Psoas muscle (tissue), 8 donors: ENCODE measurements around the gene CDK6. TPM values are rescaled to one million over a fixed set of nuclear protein-coding genes. Genes with fewer than 3 reads are reported as not detected.

Source experiments
- ATAC-seq, 4 donors: fragments of 200-7000 bp; cut with Tn5 transposase; one replicate each; pipeline ENCODE4 v1.9.1; 2020; ENCODE audit warnings: moderate library complexity in 3 of 4, mild to moderate bottlenecking in 2 of 4
- DNase-seq, 2 donors: peaks; one replicate each; pipeline ENCODE4 v3.0.0-alpha.2; 2020
- H3K27ac ChIP-seq: fragments of 200-600 bp; one replicate; pipeline ENCODE4 v1.8.0; 2022
- H3K27me3 ChIP-seq, 3 donors: fragments of 200-600 bp in 1 of 3; one replicate each; pipeline versions ENCODE4 v1.6.1 to v1.8.0; 2013 to 2022; ENCODE audit warnings: low read length in 2 of 3, mild to moderate bottlenecking in 2 of 3, moderate library complexity in 1 of 3; ENCODE audit not compliant: insufficient read depth in 3 of 3
- H3K36me3 ChIP-seq, 2 donors: fragments of 200-600 bp in 1 of 2; one replicate each; pipeline versions ENCODE4 v1.6.1 to v1.8.0; 2013 to 2022; ENCODE audit warnings: low read depth in 1 of 2, mild to moderate bottlenecking in 1 of 2, moderate library complexity in 1 of 2; ENCODE audit not compliant: insufficient read depth in 1 of 2
- H3K4me1 ChIP-seq: fragments of 200-600 bp; one replicate; pipeline ENCODE4 v1.8.0; 2022
- H3K4me3 ChIP-seq: fragments of 200-600 bp; one replicate; pipeline ENCODE4 v1.8.0; 2022; ENCODE audit warnings: mild to moderate bottlenecking
- H3K9me3 ChIP-seq: fragments of 200-600 bp; one replicate; pipeline ENCODE4 v1.8.0; 2022
- WGBS, 3 donors: extraction: QIAGEN DNeasy Blood & Tissue Kit; methylation state at CpG; one replicate each; pipeline versions ENCODE4 v1.1.6 to v1.1.7; 2013; 5-methylcytosine and 5-hydroxymethylcytosine counted together
- intact Hi-C, 2 donors: fragments of 100-400 bp; cut with DNase I; formaldehyde crosslinking; loops; one replicate each; pipeline versions ENCODE4 v1.11.0 to v1.14.2; 2022
- polyA plus RNA-seq, 3 donors: library from polyadenylated mRNA; stranded (reverse); fragments of 200-250 nt; gene quantifications; one replicate each; pipeline ENCODE4 v1.2.3, GENCODE V29; 2013
- total RNA-seq, 4 donors: library from RNA; stranded (reverse); fragmentation: NEBNext Ultra II Directional in 2 of 4; extraction: Animal tissue kit (Norgen Biotek cat#: 25700) in 2 of 4; gene quantifications; one replicate each; pipeline versions ENCODE4 v1.2.1 to v1.2.4, GENCODE V29; 2021 to 2023
- TF ChIP-seq, protein P1 (sequence below): fragments of 200-600 bp; IDR thresholded peaks from one replicate; pipeline ENCODE4 v1.8.0; 2022; ENCODE audit warnings: antibody characterized with exemption
- donor health status: healthy with polysubstance abuse.
- donor health status: DM: no; HTN: no; CAD: no; lungs with moderate emphysema.
- donor health status: Bipolar disorder and iron deficiency.
- donor health status: healthy.
- donor health status: DM: yes; HTN: yes; CAD: no.
- donor health status: DM: no; HTN: no; CAD: no.
- donor health status: DM: no; HTN: no; CAD: no.
- donor health status: DM: yes; HTN: yes; CAD: no.

The CDK6 gene
- total and polyA plus RNA-seq, 7 donors, result 0.39 to 8.0 (median 3.2) TPM

DNA sequence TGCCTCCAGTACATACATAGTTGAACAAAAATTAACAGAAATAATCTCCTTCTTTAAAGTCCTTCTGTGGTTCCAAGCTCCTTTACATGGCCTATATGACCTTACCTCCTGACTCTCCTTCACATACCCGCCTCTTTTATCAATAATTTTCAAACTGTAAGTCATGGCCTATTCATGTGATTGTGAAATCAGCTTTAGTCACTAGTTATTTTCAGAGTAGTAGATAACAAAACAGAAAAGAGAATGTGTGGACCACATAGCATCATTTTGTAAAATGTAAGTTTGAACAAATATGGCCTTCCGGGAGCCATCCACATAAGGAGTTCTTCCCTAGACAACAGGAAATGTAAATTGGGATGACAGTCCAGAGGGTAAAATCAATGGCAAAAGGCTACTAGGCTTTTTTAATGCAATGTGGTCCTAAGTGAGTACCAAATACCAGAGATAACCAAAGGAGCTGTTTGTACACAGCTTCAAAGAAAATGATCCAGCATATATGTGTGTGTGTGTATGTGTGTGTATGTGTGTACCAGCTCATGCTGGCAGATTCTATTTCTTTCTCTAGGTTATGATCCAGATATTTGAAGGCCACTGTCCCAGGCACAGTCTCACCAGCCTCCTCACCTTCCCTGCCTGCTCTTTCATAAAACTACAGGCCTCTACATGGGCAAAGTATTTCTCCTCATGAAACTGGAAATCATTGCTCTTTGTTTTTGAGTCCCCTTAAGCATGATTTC, 233.9 kb downstream of the CDK6 start:
- Histone ChIP-seq H3K4me1 (no peaks in the 10 kb centered on the region), H3K9me3 (no peaks in the 10 kb centered on the region), H3K36me3 (no peaks in the 10 kb centered on the region), H3K27me3 (no peaks in the 10 kb centered on the region), H3K4me3 (no peak overlapping the region), H3K27ac (no peak overlapping the region)
- no peak for ATAC-seq
- DNase-seq, result no peak
- WGBS, 3 donors, result 93 to 95% (median 95%) methylated on average over 2 of the region's 2 CpGs
- intact Hi-C loops, result no loop called here
- TF ChIP-seq, protein P1, sequence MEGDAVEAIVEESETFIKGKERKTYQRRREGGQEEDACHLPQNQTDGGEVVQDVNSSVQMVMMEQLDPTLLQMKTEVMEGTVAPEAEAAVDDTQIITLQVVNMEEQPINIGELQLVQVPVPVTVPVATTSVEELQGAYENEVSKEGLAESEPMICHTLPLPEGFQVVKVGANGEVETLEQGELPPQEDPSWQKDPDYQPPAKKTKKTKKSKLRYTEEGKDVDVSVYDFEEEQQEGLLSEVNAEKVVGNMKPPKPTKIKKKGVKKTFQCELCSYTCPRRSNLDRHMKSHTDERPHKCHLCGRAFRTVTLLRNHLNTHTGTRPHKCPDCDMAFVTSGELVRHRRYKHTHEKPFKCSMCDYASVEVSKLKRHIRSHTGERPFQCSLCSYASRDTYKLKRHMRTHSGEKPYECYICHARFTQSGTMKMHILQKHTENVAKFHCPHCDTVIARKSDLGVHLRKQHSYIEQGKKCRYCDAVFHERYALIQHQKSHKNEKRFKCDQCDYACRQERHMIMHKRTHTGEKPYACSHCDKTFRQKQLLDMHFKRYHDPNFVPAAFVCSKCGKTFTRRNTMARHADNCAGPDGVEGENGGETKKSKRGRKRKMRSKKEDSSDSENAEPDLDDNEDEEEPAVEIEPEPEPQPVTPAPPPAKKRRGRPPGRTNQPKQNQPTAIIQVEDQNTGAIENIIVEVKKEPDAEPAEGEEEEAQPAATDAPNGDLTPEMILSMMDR, result no peak

DNA sequence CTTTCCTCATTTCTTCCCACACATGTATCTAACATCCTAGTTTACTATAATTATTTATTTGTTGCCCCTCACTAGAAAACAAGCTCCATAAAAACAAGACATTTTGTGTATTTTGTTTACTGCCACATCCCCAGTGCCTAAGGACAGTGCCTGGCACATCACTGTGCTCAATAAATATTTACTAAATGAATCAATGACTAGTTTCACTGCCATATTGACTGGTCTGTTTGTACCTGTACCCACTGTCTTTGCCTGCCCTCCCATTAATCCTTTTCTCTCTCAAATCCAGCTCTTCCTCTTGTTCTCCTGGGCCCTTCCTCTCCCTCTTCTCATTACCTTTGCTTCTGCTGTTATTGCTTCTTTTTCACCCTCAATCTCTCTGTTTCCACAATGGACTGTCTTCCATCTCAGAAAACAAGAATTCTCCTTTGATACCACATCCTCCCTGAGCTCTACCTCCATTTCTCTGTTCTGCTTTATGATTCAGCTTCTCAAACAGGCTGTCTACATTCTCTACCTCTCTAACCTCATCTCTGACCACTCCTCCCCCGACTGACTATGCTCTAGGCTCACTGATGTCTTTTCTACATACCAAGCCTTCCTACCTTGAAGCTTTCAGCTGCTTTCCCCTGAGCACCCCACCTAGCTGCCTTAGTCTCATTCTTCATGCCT, 237.9 kb downstream of the CDK6 start:
- no peak for DNase-seq
- intact Hi-C loops, result no loop called here
- no peaks in the 10 kb centered on the region for H3K36me3 ChIP-seq
- H3K4me3 ChIP-seq, result no peak overlapping the region
- H3K9me3 ChIP-seq, result no peaks in the 10 kb centered on the region
- no peak overlapping the region for H3K27ac ChIP-seq
- H3K27me3 ChIP-seq, result no peaks in the 10 kb centered on the region
- TF ChIP-seq, protein P1, result no peak
- H3K4me1 ChIP-seq, result no peaks in the 10 kb centered on the region
- WGBS, 3 donors, result 60 to 83% (median 69%) methylated on average over 1 of the region's 1 CpG
- no peak for ATAC-seq

DNA sequence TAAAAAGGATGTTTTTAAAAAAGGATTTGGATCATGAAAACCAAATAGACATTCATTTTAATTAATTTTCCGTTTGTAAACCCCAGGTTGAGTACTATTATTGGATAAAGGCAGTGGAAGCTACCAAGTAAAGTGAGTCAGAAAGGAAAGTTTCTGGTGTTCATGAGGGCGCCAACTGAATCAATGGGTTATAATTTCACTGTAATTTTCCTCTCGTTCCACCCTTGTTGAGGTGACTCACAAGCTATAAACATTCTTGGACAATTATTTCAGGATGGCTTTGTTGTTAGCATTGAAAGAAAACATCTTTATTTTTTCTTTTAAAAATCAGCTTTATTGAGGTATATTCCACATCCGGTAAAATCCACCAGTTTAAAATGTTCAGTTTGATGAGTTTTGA, 241.1 kb downstream of the CDK6 start:
- TF ChIP-seq, protein P1, result no peak
- H3K9me3 ChIP-seq, result no peaks in the 10 kb centered on the region
- DNase-seq (no peak), ATAC-seq (no peak)
- no peak overlapping the region for H3K27ac ChIP-seq
- intact Hi-C loops, result no loop called here
- H3K27me3 ChIP-seq, result no peaks in the 10 kb centered on the region
- no peak overlapping the region for H3K4me3 ChIP-seq
- H3K36me3 ChIP-seq, result no peaks in the 10 kb centered on the region
- 64 to 76% (median 68%) methylated on average over 4 of the region's 4 CpGs for WGBS, 3 donors
- no peaks in the 10 kb centered on the region for H3K4me1 ChIP-seq

DNA sequence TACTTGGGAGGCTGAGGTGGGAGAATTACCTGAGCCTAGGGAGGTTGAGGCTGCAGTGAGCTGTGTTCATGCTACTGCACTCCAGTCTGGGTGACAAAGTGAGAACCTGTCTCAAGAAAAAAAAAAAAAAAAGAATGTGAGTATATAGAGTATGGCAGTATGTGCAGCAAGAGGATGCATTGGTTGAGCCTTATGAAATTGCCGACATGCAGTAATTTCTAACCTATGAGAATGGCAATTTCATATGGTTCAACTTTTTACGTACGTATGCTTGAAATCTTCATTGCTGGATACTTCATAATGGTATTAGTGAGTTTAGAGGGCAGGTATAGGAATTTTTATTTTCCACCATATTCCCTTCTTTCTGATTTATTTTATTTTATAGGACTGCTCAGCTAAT, 241.6 kb downstream of the CDK6 start:
- H3K4me1 ChIP-seq, result no peaks in the 10 kb centered on the region
- DNase-seq (no peak), ATAC-seq (no peak)
- H3K9me3 ChIP-seq, result no peaks in the 10 kb centered on the region
- intact Hi-C loops, result no loop called here
- WGBS, 3 donors, result 95 to 99% (median 97%) methylated on average over 3 of the region's 3 CpGs
- H3K27ac ChIP-seq, result no peak overlapping the region
- no peaks in the 10 kb centered on the region for H3K36me3 ChIP-seq
- no peaks in the 10 kb centered on the region for H3K27me3 ChIP-seq
- H3K4me3 ChIP-seq, result no peak overlapping the region
- TF ChIP-seq, protein P1, result no peak
